CD4-positive, alpha-beta T cell (primary cell): ENCODE results near the gene HOXA9. TPM values are rescaled to one million over a fixed set of nuclear protein-coding genes. Genes with fewer than 3 reads are reported as not detected.

Source experiments
- ATAC-seq: fragments of 200-7000 bp; cut with Tn5 transposase; one replicate; pipeline ENCODE4 v1.10.0; 2022; ENCODE audit warnings: mild to moderate bottlenecking; ENCODE audit not compliant: poor library complexity
- CTCF ChIA-PET: fragments of 350-600 bp; sonication (Branson Sonifier 250); formaldehyde crosslinking; loops from one replicate; lab custom pipeline; 2021; ENCODE audit warnings: antibody characterized with exemption, inconsistent platforms; lab: Charles Lee
- POLR2A ChIA-PET: fragments of 350-600 bp; sonication (Branson Sonifier 250); formaldehyde crosslinking; loops from one replicate; lab custom pipeline; 2021; ENCODE audit warnings: antibody characterized with exemption, inconsistent platforms; lab: Charles Lee
- DNase-seq, 14 experiments: peaks; one replicate each; pipeline ENCODE4 v3.0.0-alpha.2; 2013 to 2020; ENCODE audit warnings: mixed read lengths in 2 of 14
- H3K27ac ChIP-seq, 2 donors: one replicate each; pipeline versions ENCODE4 v1.5.1 to v1.7.0; 2013; ENCODE audit warnings: low read length in 2 of 2, low read depth in 1 of 2, mild to moderate bottlenecking in 1 of 2
- H3K27me3 ChIP-seq, 2 experiments: 1 replicate in 1 of 2; 2 replicates in 1 of 2; pipeline versions ENCODE4 v1.6.1 to v1.7.0; 2013; ENCODE audit warnings: low read length in 2 of 2, control low read depth in 1 of 2, mild to moderate bottlenecking in 1 of 2, moderate library complexity in 1 of 2; ENCODE audit not compliant: insufficient read depth in 2 of 2, control insufficient read depth in 1 of 2
- H3K36me3 ChIP-seq: one replicate; pipeline ENCODE4 v1.6.1; 2013; ENCODE audit warnings: low read length, control low read depth; ENCODE audit not compliant: insufficient read depth
- H3K4me1 ChIP-seq: one replicate; pipeline ENCODE4 v1.6.1; 2013; ENCODE audit warnings: low read length, control low read depth; ENCODE audit not compliant: insufficient read depth
- H3K4me3 ChIP-seq: one replicate; pipeline ENCODE4 v1.5.1; 2013; ENCODE audit warnings: mild to moderate bottlenecking, low read length, moderate library complexity
- H3K9me3 ChIP-seq, 2 experiments: 1 replicate in 1 of 2; 2 replicates in 1 of 2; pipeline versions ENCODE4 v1.6.1 to v1.7.0; 2013; ENCODE audit warnings: low read length in 2 of 2, mild to moderate bottlenecking in 2 of 2, control low read depth in 1 of 2, moderate library complexity in 1 of 2; ENCODE audit not compliant: control insufficient read depth in 1 of 2, insufficient read depth in 1 of 2
- H3K27ac Mint-ChIP-seq: one replicate; pipeline ENCODE4 v1.8.0; 2020; ENCODE audit warnings: mixed read lengths
- H3K27me3 Mint-ChIP-seq: one replicate; pipeline ENCODE4 v1.8.0; 2021; ENCODE audit warnings: mixed read lengths
- H3K36me3 Mint-ChIP-seq: one replicate; pipeline ENCODE4 v1.8.0; 2021; ENCODE audit warnings: low read depth, mixed read lengths
- H3K4me1 Mint-ChIP-seq: one replicate; pipeline ENCODE4 v1.8.0; 2021; ENCODE audit warnings: low read depth, mixed read lengths
- H3K4me3 Mint-ChIP-seq: one replicate; pipeline ENCODE4 v1.8.0; 2020; ENCODE audit warnings: mild to moderate bottlenecking, mixed read lengths
- H3K9me3 Mint-ChIP-seq: one replicate; pipeline ENCODE4 v1.8.0; 2020; ENCODE audit warnings: mixed read lengths
- intact Hi-C, 2 experiments: fragments of 100-400 bp; cut with DNase I in 1 of 2; cut with micrococcal nuclease in 1 of 2; formaldehyde crosslinking; loops; one replicate each; pipeline versions ENCODE4 v1.15.1 to v1.9.0; 2023 to 2025; cut with DNase I, micrococcal nuclease
- total RNA-seq, 174 experiments: library from RNA in 2 of 174; stranded (reverse) in 2 of 174; gene quantifications; one replicate each; pipeline ENCODE4 v1.2.3 and lab custom pipeline; 2021 to 2026
- TF ChIP-seq, protein P1 (sequence below): fragments of 200-600 bp; IDR thresholded peaks from one replicate; pipeline ENCODE4 v1.8.0; 2022; ENCODE audit warnings: antibody characterized with exemption, mild to moderate bottlenecking

HOXA9 gene
- total RNA-seq, 2 experiments from 2014 or later = not detected

DNA sequence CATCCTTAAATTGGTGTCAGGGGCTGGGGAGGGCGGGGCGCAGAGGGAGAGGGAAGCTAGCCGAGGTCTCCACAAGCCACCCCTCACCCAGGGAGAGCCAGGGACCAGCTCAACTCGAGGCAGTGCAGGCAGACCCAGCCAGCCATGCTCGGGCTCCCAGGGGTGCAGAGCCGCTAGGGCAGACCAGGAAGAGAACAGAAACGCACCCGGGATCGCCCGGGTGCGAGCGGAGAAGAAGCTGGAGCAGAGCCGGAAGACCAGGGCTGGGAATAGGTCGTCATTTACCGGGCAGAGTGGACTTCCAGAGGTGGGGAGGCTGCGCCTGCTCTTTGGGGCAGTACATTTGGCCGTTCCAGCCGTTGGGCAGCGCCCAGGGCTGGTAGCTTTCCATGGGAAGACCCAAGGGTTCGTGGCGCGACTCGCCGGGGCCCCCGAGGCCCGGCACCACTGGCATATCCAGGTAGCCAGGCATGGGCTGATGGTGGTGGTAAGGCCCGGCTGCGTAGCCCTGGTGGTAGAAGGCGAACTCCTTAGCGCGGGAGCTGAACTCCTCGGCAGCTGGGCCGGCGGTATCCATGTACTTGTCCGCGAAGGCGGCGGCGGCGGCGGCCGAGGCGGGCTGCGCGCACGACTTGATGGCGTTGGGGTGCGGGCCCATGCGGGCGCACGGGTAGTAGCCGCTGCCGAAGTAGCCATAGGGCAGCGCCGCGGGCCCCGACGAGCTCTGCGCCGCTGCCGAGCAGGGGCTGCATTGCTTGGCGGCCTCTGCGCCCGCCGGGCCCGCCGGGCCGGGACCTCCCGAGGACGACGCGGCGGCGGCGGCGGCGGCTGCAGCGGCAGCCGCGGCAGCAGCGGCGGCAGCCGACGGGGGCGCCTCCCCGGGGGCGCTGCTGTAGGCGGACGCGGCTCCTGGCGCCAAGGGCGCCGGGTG, 33.8 kb upstream of the HOXA9 start:
- TF ChIP-seq, protein P1, sequence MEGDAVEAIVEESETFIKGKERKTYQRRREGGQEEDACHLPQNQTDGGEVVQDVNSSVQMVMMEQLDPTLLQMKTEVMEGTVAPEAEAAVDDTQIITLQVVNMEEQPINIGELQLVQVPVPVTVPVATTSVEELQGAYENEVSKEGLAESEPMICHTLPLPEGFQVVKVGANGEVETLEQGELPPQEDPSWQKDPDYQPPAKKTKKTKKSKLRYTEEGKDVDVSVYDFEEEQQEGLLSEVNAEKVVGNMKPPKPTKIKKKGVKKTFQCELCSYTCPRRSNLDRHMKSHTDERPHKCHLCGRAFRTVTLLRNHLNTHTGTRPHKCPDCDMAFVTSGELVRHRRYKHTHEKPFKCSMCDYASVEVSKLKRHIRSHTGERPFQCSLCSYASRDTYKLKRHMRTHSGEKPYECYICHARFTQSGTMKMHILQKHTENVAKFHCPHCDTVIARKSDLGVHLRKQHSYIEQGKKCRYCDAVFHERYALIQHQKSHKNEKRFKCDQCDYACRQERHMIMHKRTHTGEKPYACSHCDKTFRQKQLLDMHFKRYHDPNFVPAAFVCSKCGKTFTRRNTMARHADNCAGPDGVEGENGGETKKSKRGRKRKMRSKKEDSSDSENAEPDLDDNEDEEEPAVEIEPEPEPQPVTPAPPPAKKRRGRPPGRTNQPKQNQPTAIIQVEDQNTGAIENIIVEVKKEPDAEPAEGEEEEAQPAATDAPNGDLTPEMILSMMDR = no peak
- Histone ChIP-seq H3K9me3 (peaks cover 0 to 27% of the 10 kb centered on the region in 2 experiments), H3K4me1 (peaks cover 40% of the 10 kb centered on the region), H3K27me3 (peaks cover 82 to 89% of the 10 kb centered on the region in 2 experiments), H3K27ac (no peak overlapping the region), H3K4me3 (no peak overlapping the region), H3K36me3 (no peaks in the 10 kb centered on the region)
- H3K36me3 Mint-ChIP-seq = no peaks in the 10 kb centered on the region
- ChIA-PET CTCF (interaction anchor here (1.4 kb wide), 1 partner anchor 12 kb away, joined by 4 read pairs; no protein-coding TSS in a partner anchor), POLR2A (interaction anchor here (0.7 to 1.5 kb wide), 4 partner anchors 13 to 1337 kb away, joined by 3 to 4 read pairs (median 3); partner anchors contain the start of gene HIBADH)
- H3K4me1 Mint-ChIP-seq = peaks cover 38% of the 10 kb centered on the region
- ATAC-seq (peak; percentile 19), DNase-seq (peak in 1 of 14 experiments; percentile 39)
- H3K9me3 Mint-ChIP-seq = no peaks in the 10 kb centered on the region
- peaks cover 89% of the 10 kb centered on the region for H3K27me3 Mint-ChIP-seq
- H3K27ac Mint-ChIP-seq = no peak overlapping the region
- H3K4me3 Mint-ChIP-seq = peak overlapping the region; percentile 26
- intact Hi-C loops = loop anchor here (5.0 to 10.0 kb wide), 9 partner anchors 47 to 986 kb away; partner anchors contain the start of genes HIBADH (in 2 of the 2), HOXA3 (in 1 of the 2), JAZF1 (in 1 of the 2) and TAX1BP1 (in 1 of the 2)

DNA sequence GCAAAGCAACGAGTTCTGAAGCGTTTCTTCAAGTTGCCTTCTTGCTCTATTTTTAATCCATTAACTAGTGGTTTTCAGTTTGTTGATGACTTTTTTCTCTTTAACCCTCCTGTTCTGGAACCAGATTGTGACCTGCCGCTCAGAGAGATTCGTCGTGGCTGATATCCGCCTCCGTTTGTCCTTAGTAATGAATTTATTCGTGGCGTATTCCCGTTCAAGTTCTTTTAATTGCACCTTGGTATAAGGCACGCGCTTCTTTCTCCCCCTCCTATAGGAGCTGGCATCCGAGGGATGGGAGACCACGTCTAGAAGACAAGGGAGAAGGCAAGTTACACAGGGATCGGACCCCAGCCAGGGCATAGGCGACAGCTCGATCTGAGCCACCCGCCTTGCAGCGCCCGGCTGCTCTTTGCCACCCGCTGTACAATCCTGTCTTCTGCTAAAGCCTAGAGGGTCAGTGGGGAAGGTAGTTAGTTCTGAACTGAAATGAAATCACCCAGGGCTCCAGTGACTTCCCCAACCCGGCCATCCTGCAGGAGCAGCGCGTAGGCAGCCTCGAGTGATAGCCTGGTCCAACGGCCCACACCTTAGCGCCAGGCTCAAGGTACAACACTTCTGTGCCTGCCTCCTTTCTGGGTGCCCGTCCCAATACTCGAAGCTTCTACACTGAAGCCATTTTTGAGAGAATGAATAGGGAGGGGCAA, 33.0 kb upstream of the HOXA9 start:
- no peaks in the 10 kb centered on the region for H3K36me3 ChIP-seq
- no peak overlapping the region for H3K27ac ChIP-seq
- peaks cover 0 to 22% of the 10 kb centered on the region in 2 experiments for H3K9me3 ChIP-seq
- Mint-ChIP-seq H3K4me1 (peaks cover 39% of the 10 kb centered on the region), H3K4me3 (peak overlapping the region; percentile 26), H3K9me3 (no peaks in the 10 kb centered on the region), H3K27ac (no peak overlapping the region), H3K27me3 (peaks cover 89% of the 10 kb centered on the region), H3K36me3 (no peaks in the 10 kb centered on the region)
- ATAC-seq = no peak
- TF ChIP-seq, protein P1 = no peak
- ChIA-PET POLR2A (interaction anchor here (0.7 to 1.5 kb wide), 3 partner anchors 15 to 1336 kb away, joined by 3 to 4 read pairs (median 3); partner anchors contain the start of gene HIBADH), CTCF (no interaction called here)
- H3K27me3 ChIP-seq = peaks cover 82 to 89% of the 10 kb centered on the region in 2 experiments
- DNase-seq = no peak
- peaks cover 47% of the 10 kb centered on the region for H3K4me1 ChIP-seq
- H3K4me3 ChIP-seq = no peak overlapping the region
- intact Hi-C loops = loop anchor here (5.0 to 10.0 kb wide), 9 partner anchors 46 to 987 kb away; partner anchors contain the start of genes HIBADH (in 2 of the 2), HOXA3 (in 1 of the 2), JAZF1 (in 1 of the 2) and TAX1BP1 (in 1 of the 2)
